H1 (cell line): Measurements from ENCODE around the gene GTF3C5. TPM values are rescaled to one million over a fixed set of nuclear protein-coding genes. Genes with fewer than 3 reads are reported as not detected.

Experiments used
- CTCF ChIA-PET: fragments of 300-600 bp; sonication (Branson Sonifier 250); formaldehyde crosslinking; loops from one replicate; lab custom pipeline; 2021; ENCODE audit not compliant: partially characterized antibody; lab: Charles Lee
- POLR2A ChIA-PET: fragments of 300-600 bp; sonication (Branson Sonifier 250); formaldehyde crosslinking; loops from one replicate; lab custom pipeline; 2021; ENCODE audit warnings: inconsistent platforms; ENCODE audit not compliant: partially characterized antibody; lab: Charles Lee
- DNase-seq, 2 experiments: peaks; one replicate each; pipeline versions ENCODE4 v3.0.0 to v3.0.0-alpha.2; 2010 to 2022; ENCODE audit warnings: low spot score in 2 of 2, low read depth in 1 of 2, mixed read lengths in 1 of 2
- FAIRE-seq: peaks from 2 replicates; lab custom pipeline; 2011; peaks lifted over from hg19 to GRCh38; lab: Jason Lieb, UNC
- H2AFZ ChIP-seq: 2 replicates; pipeline ENCODE4 v1.8.1; 2012; ENCODE audit warnings: low read length, inconsistent platforms
- H2AK5ac ChIP-seq: 2 replicates; pipeline ENCODE4 v1.6.1; 2013; ENCODE audit warnings: low read depth, low read length
- H2BK120ac ChIP-seq: replicated peaks from 2 replicates; pipeline ENCODE3; 2013; ENCODE audit warnings: low read depth, low read length, inconsistent platforms
- H2BK12ac ChIP-seq: 2 replicates; pipeline ENCODE4 v1.6.1; 2013; ENCODE audit warnings: low read depth, low read length
- H2BK15ac ChIP-seq: 2 replicates; pipeline ENCODE4 v1.6.1; 2013; ENCODE audit warnings: low read length
- H2BK20ac ChIP-seq: 2 replicates; pipeline ENCODE4 v1.6.1; 2013; ENCODE audit warnings: low read length
- H2BK5ac ChIP-seq: 2 replicates; pipeline ENCODE4 v1.6.1; 2013; ENCODE audit warnings: low read depth, low read length
- H3K14ac ChIP-seq: 2 replicates; pipeline ENCODE4 v1.6.1; 2013; ENCODE audit warnings: inconsistent platforms; ENCODE audit not compliant: insufficient read length
- H3K18ac ChIP-seq: 2 replicates; pipeline ENCODE4 v1.6.1; 2013; ENCODE audit warnings: low read length; ENCODE audit errors: extremely low read depth
- H3K23ac ChIP-seq: 2 replicates; pipeline ENCODE4 v1.6.1; 2013; ENCODE audit warnings: inconsistent platforms; ENCODE audit not compliant: insufficient read length
- H3K23me2 ChIP-seq: 2 replicates; pipeline ENCODE4 v1.6.1; 2013; ENCODE audit warnings: low read depth, low read length
- H3K27ac ChIP-seq: 2 replicates; pipeline ENCODE4 v1.6.1; 2011; ENCODE audit warnings: low read depth, low read length, inconsistent platforms
- H3K27me3 ChIP-seq, 4 experiments: replicated peaks in 1 of 4; 1 replicate in 1 of 4; 2 replicates in 3 of 4; pipeline versions ENCODE4 v1.6.1 to v1.8.1; 2011 to 2013; ENCODE audit warnings: low read length in 3 of 4, mild to moderate bottlenecking in 3 of 4, inconsistent platforms in 2 of 4, mixed read lengths in 2 of 4, moderate library complexity in 1 of 4; ENCODE audit not compliant: control insufficient read depth in 3 of 4, insufficient read depth in 3 of 4; ENCODE audit errors: extremely low read depth in 1 of 4
- H3K36me3 ChIP-seq, 4 experiments: 2 replicates each; pipeline versions ENCODE4 v1.6.1 to v1.8.1; 2011 to 2013; ENCODE audit warnings: mild to moderate bottlenecking in 4 of 4, low read length in 3 of 4, moderate library complexity in 2 of 4, control low read depth in 1 of 4, inconsistent platforms in 1 of 4; ENCODE audit not compliant: insufficient read depth in 4 of 4, control insufficient read depth in 2 of 4
- H3K4ac ChIP-seq: replicated peaks from 2 replicates; pipeline ENCODE3; 2013; ENCODE audit warnings: low read length, low read depth, mixed read lengths, inconsistent platforms; ENCODE audit not compliant: insufficient read length
- H3K4me1 ChIP-seq, 4 experiments: replicated peaks in 1 of 4; 1 replicate in 1 of 4; 2 replicates in 3 of 4; pipeline versions ENCODE4 v1.6.1 to v1.8.1; 2011 to 2013; ENCODE audit warnings: low read length in 3 of 4, inconsistent platforms in 2 of 4, mixed read lengths in 1 of 4; ENCODE audit not compliant: insufficient read depth in 4 of 4, control insufficient read depth in 3 of 4
- H3K4me2 ChIP-seq, 2 experiments: 2 replicates each; pipeline versions ENCODE4 v1.6.1 to v1.8.1; 2011 to 2013; ENCODE audit warnings: low read depth in 2 of 2, low read length in 2 of 2, control low read depth in 1 of 2, inconsistent platforms in 1 of 2, mild to moderate bottlenecking in 1 of 2; ENCODE audit not compliant: insufficient read depth in 1 of 2
- H3K4me3 ChIP-seq, 4 experiments: fragments of 200-600, 300-600 bp in 1 of 4; sonication (generic), shearing (Covaris generic), sonication (Bioruptor Twin) in 1 of 4; 2 replicates each; pipeline versions ENCODE4 v1.5.1 to v1.8.1; 2011 to 2016; ENCODE audit warnings: low read length in 4 of 4, low read depth in 3 of 4, control low read depth in 2 of 4, inconsistent platforms in 2 of 4, mild to moderate bottlenecking in 2 of 4, mixed read lengths in 1 of 4, moderate library complexity in 1 of 4; ENCODE audit not compliant: insufficient read depth in 2 of 4; ENCODE audit errors: extremely low read depth in 1 of 4
- H3K56ac ChIP-seq: replicated peaks from 2 replicates; pipeline ENCODE3; 2013; ENCODE audit warnings: low read depth, mild to moderate bottlenecking, mixed read lengths, low read length, inconsistent platforms; ENCODE audit not compliant: insufficient read length
- H3K79me1 ChIP-seq: 2 replicates; pipeline ENCODE4 v1.6.1; 2013; ENCODE audit warnings: low read depth, low read length, control low read depth
- H3K79me2 ChIP-seq, 2 experiments: 2 replicates each; pipeline versions ENCODE4 v1.6.1 to v1.8.1; 2012 to 2013; ENCODE audit warnings: low read length in 2 of 2, mild to moderate bottlenecking in 2 of 2, inconsistent platforms in 1 of 2; ENCODE audit not compliant: insufficient read depth in 2 of 2, control insufficient read depth in 1 of 2
- H3K9ac ChIP-seq, 4 experiments: replicated peaks in 1 of 4; 1 replicate in 1 of 4; 2 replicates in 3 of 4; pipeline versions ENCODE4 v1.6.1 to v1.8.1; 2011 to 2013; ENCODE audit warnings: low read depth in 3 of 4, low read length in 3 of 4, control low read depth in 2 of 4, mild to moderate bottlenecking in 2 of 4, moderate library complexity in 2 of 4, inconsistent platforms in 1 of 4; ENCODE audit errors: extremely low read depth in 1 of 4
- H3K9me3 ChIP-seq, 2 experiments: 2 replicates each; pipeline versions ENCODE4 v1.6.1 to v1.8.1; 2012 to 2013; ENCODE audit warnings: mild to moderate bottlenecking in 2 of 2, moderate library complexity in 2 of 2, control low read depth in 1 of 2, inconsistent platforms in 1 of 2, low read depth in 1 of 2, low read length in 1 of 2, mixed read lengths in 1 of 2; ENCODE audit not compliant: insufficient read depth in 2 of 2
- H4K20me1 ChIP-seq, 2 experiments: replicated peaks in 1 of 2; 2 replicates each; pipeline versions ENCODE3 to v1.8.1; 2011 to 2013; ENCODE audit warnings: inconsistent platforms in 2 of 2, low read length in 2 of 2, mild to moderate bottlenecking in 1 of 2; ENCODE audit not compliant: insufficient read depth in 2 of 2, control insufficient read depth in 1 of 2
- H4K5ac ChIP-seq: 2 replicates; pipeline ENCODE4 v1.6.1; 2013; ENCODE audit warnings: low read length, low read depth, mixed read lengths, inconsistent platforms; ENCODE audit not compliant: insufficient read length
- H4K8ac ChIP-seq: 2 replicates; pipeline ENCODE4 v1.8.0; 2013; ENCODE audit warnings: mild to moderate bottlenecking, moderate library complexity, low read length, inconsistent platforms; ENCODE audit not compliant: insufficient read depth; ENCODE audit errors: extremely low read depth
- H4K91ac ChIP-seq: replicated peaks from 2 replicates; pipeline ENCODE3; 2013; ENCODE audit warnings: low read length, mixed read lengths, inconsistent platforms; ENCODE audit not compliant: insufficient read length
- CBX8 ChIP-seq: fragments of 300-800, 300-1000 bp; sonication (generic); IDR thresholded peaks from 2 replicates; pipeline ENCODE4 v1.7.1; 2016; ENCODE audit warnings: low read depth, low read length, borderline replicate concordance
- SP2 ChIP-seq: IDR thresholded peaks from 2 replicates; pipeline ENCODE4 v1.6.1; 2012; ENCODE audit warnings: mild to moderate bottlenecking, low read length, inconsistent platforms
- TBP ChIP-seq: IDR thresholded peaks from 2 replicates; pipeline ENCODE4 v1.6.1; 2011; ENCODE audit warnings: low read depth, low read length, improper control_type of control experiment
- WGBS, 2 experiments: shearing (Covaris generic) in 1 of 2; methylation state at CpG; one replicate each; pipeline versions ENCODE4 v1.1.6 to v1.1.7; 2013 to 2015; ENCODE audit warnings: low lambda C conversion rate in 2 of 2, mixed read lengths in 2 of 2, inconsistent platforms in 1 of 2, low coverage in 1 of 2, missing lambda C conversion rate in 1 of 2; ENCODE audit not compliant: insufficient replicate concordance in 2 of 2, insufficient coverage in 1 of 2, insufficient read length in 1 of 2; ENCODE audit errors: extremely low coverage in 1 of 2, missing lambda C conversion rate in 1 of 2; 5-methylcytosine and 5-hydroxymethylcytosine counted together
- polyA plus RNA-seq, 7 experiments: library from polyadenylated mRNA; depleted of rRNA in 3 of 7; stranded (reverse) in 5 of 7; unstranded in 2 of 7; fragments of >200 nt in 5 of 7; fragments of 200-250 nt in 2 of 7; gene quantifications; 1 replicate in 5 of 7; 2 replicates in 1 of 7; 4 replicates in 1 of 7; pipeline versions ENCODE4 v1.2.1 to v1.2.3, GENCODE V29; 2011 to 2013; ENCODE audit warnings: missing spikeins in 2 of 7, mixed read lengths in 2 of 7
- total RNA-seq: library from RNA; stranded (reverse); fragmentation: NEBNext Ultra II Directional; extraction: Animal tissue kit (Norgen Biotek cat#: 25700); gene quantifications from 2 replicates; pipeline ENCODE4 v1.2.1, GENCODE V29; 2021
- TF ChIP-seq, protein P1 (sequence below): IDR thresholded peaks from 2 replicates; pipeline ENCODE4 v1.6.1; 2011; ENCODE audit warnings: low read length, improper control_type of control experiment

The GTF3C5 gene
- total and polyA plus RNA-seq, 2 of the 8 experiments (the other 6 are each of a cell fraction or from before 2014, with no cell fraction given), result 78.7 to 87.1 TPM

DNA sequence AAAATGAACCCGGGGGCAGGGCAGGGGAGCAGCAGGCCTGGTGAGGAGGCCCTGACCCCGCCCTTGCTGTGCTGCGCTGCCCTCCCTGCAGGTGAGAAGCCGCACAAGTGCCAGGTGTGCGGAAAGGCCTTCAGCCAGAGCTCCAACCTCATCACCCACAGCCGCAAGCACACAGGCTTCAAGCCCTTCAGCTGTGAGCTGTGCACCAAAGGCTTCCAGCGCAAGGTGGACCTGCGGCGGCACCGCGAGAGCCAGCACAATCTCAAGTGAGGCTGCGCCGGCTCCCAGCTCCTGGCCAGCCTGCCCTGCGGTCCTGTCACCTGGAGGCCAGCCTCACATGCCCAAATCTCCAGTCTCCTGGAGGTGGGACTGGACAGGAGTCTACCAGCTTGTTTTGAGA lies 40.0 kb upstream of the GTF3C5 start:
- Histone ChIP-seq H4K5ac (no peak overlapping the region), H3K23me2 (no peaks in the 10 kb centered on the region), H3K36me3 (no peaks in the 10 kb centered on the region), H2BK120ac (no peak overlapping the region), H3K79me1 (no peaks in the 10 kb centered on the region), H2BK20ac (no peak overlapping the region), H3K4me3 (no peak overlapping the region), H3K4me1 (peaks cover 0 to 14% (median 6%) of the 10 kb centered on the region in 4 experiments; a peak in 5 of 7 replicates), H4K20me1 (no peaks in the 10 kb centered on the region), H3K18ac (no peak overlapping the region), H2BK5ac (no peak overlapping the region), H4K8ac (no peak overlapping the region), H2AFZ (no peak overlapping the region), H3K27me3 (peaks cover 0 to 5% (median 0%) of the 10 kb centered on the region in 4 experiments; a peak in 2 of 7 replicates), H4K91ac (no peak overlapping the region), H3K9me3 (no peaks in the 10 kb centered on the region), H2AK5ac (no peak overlapping the region), H3K23ac (no peak overlapping the region), H2BK15ac (no peak overlapping the region), H3K27ac (no peak overlapping the region), H3K79me2 (no peaks in the 10 kb centered on the region), H2BK12ac (peak overlapping the region; percentile 10; the same call in 1 of the 2 replicates), H3K4me2 (no peak overlapping the region), H3K9ac (no peak overlapping the region), H3K14ac (no peak overlapping the region), H3K56ac (no peak overlapping the region), H3K4ac (no peak overlapping the region)
- POLR2A ChIA-PET, result no interaction called here
- no peak for FAIRE-seq
- TF ChIP-seq SP2, result no peak
- TF ChIP-seq TBP, result no peak
- TF ChIP-seq, protein P1, sequence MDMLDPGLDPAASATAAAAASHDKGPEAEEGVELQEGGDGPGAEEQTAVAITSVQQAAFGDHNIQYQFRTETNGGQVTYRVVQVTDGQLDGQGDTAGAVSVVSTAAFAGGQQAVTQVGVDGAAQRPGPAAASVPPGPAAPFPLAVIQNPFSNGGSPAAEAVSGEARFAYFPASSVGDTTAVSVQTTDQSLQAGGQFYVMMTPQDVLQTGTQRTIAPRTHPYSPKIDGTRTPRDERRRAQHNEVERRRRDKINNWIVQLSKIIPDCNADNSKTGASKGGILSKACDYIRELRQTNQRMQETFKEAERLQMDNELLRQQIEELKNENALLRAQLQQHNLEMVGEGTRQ, result no peak
- TF ChIP-seq CBX8, result no peak
- DNase-seq, result no peak
- WGBS, 2 experiments, result 92% methylated on average over 14 of the region's 14 CpGs; no CpG with 5 or more reads in 1 of the 2 experiments
- CTCF ChIA-PET, result interaction anchor here (1.2 to 2.1 kb wide), 5 partner anchors 10 to 50 kb away, joined by 4 to 11 read pairs (median 5); partner anchors contain the start of gene GFI1B
